GM04503 (cell line): ENCODE measurements around the gene PDPK1.
"Not testable (repeated sequence)": the region's sequence is repeated elsewhere in the genome, so short reads cannot be mapped to it uniquely, and the experiment has no call there.

ENCODE experiments used
- DNase-seq: peaks from one replicate; pipeline ENCODE4 v3.0.0-alpha.2; 2012; ENCODE audit warnings: low read depth

Gene PDPK1

DNA sequence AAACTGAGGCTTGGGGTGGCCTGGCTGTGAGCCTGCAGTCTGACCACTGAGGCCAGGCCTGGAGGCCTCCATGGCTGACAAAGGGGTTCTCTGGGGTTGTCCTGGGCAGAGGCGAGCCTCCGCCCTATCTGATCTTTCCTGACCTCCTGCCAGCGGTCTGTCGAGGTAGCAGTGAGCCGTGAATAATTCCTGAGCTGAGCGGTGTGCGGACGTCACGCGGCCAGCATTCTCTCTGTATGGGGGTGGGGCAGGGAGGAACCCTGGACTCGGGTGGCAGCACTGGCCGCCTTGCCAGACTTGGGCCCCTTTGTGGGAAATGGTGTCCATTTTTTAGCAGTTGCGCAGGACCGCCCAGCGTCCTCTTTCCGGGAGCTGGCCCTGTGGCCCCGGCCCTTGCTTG, 74.1 kb downstream of the PDPK1 start:
- not testable (repeated sequence) for DNase-seq

DNA sequence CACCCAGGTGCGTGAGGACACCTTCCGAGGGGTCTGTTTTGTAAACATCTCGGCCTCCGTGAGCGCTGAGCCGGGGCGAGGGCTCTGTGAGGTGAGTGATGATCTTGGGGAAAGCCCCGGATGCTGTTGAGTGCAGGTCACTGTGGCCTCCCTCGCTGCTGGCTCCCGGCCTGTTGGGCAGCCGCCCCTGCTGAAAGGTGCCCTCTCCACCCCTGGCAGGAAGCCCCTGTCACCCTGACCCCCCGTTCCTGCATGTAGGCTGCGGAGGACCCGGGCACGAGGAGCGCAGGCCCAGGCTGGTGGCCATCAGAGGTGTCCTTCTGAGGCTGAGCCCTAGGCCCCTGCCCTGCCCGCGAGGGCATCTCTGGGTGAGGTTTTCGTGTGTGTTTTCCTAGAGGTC, 75.4 kb downstream of the PDPK1 start:
- not testable (repeated sequence) for DNase-seq

DNA sequence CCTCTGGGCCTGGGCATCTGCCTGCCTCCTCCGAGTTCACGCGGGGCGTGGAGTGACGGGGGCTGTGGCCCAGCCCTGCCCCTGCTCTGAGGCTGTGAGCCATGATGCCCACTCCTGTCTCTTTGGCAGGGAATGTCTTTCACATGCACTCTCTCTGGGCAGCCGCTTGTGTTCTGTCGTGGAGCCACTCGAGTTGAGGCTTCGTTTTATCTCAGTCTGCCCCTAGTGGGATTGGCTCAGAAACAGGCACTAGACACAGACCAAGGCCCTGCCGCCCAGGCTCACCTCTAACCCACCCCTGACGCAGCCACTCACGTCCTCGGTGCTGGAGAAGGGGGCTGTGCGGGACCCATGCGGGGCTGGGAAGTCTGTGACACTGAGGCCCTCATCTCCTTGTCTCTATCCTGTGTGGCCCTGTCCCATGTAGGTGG, 77.0 kb downstream of the PDPK1 start:
- DNase-seq = no peak

DNA sequence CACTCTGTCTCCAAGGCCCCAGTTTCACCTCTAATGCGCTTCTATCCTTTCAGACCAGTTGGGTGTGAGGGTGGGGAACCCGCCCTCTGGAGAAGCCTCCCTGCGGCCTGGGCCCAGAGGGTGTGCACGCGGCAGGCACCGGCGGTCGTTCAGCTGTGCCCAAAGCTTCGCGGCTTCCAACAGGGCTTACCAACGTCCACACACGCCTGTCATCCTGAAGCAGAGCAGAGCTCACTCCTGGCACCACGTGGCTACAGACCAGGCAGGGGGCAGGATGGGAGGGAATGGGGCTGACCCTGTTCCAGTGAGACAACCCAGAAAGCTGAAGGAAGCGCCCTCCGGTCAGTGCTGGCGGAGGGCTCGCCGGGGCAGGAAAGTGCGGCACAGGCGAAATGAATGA, 81.1 kb downstream of the PDPK1 start:
- not testable (repeated sequence) for DNase-seq

DNA sequence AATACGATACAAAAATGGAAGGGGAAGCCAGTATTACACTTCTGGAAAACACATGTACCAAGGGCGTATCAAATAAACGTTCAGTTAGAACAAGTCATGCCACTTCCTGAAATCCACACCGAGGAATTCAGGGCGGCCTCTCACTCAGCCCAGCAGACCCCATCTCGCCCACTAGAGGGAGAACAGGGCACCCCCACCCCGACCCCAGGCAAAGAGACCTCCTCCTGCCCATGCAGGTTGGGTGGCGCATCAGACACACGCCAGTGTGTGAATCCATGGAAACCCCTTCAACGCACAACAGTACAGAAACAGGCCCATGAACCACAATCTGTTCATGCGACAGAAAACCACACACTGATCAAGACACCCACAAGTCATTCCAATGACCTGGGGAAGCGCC, 81.8 kb downstream of the PDPK1 start:
- DNase-seq = not testable (repeated sequence)

DNA sequence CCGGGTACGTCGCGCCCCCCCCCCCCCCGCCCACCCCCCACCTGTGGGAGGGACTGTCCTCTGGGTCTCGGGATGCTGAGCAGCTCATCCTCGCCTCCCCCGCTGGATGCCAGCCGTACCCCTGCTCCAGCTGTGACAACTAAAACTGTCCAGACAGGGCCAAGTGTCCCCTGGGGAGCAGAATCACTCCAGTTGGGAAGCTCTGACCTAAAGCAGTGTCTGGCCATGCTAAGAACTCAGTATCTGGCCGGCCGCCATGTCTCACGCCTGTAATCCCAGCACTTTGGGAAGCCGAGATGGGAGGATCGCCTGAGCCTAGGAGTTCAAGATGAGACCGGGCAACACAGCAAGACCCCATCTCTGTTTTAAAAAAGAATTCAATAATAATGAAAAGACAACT, 83.0 kb downstream of the PDPK1 start:
- not testable (repeated sequence) for DNase-seq

DNA sequence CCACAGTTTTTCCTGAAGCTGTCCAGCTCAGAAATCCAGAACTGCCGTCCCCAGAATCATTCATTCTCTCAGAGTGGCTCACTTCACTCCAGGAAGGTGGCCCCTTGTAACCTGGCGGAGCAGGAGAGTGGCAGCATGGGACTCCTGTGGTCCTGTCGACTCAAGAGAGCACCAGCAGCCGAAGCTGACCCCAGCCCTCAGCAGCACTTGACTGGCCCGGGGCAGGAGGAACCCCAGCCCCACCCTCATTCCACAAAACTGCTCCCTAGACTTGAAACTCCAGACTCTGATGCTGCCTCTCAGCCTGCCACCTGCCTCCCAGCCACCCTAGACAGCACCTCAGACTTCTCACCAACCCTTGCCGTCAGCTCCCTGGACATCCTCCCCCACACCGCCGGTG, 83.6 kb downstream of the PDPK1 start:
- DNase-seq = not testable (repeated sequence)

DNA sequence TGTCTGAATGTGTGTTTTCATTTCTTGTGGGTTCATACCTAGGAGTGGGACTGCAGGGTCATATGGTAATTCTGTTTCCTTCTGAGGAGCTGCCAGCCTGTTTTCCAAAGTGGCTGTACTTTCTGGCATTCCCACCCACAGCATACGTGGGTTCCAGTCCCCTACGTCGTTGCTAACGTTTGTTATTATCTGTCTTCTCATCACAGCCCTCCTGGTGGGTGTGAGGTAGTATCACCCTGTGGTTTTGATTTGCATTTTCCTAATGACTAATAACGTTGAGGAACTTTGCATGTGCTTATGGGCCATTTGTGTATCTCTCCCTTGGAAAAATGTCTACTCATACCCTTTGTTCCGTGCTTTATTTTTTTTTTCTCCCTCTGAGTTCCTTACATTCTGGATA, 89.3 kb downstream of the PDPK1 start:
- DNase-seq = not testable (repeated sequence)

DNA sequence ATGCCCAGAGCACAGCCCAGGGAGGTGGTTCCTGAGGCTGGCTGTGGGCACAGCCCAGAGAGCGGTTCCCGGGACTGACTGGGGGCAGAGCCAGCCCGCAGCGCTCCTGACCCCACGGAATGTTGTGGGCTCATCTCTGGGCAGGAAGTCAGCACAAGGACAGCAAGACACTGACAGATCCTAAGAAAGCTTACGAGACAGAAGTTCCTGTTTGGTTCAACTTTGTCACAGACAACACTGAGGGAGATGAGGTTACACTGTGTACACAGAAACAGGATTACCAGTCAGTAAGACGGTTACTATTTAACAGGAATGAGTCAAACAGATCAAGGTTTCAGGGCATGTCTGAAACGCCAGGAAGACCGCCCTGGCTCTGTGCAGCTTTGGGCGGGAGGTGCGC, 93.4 kb downstream of the PDPK1 start:
- DNase-seq = not testable (repeated sequence)

DNA sequence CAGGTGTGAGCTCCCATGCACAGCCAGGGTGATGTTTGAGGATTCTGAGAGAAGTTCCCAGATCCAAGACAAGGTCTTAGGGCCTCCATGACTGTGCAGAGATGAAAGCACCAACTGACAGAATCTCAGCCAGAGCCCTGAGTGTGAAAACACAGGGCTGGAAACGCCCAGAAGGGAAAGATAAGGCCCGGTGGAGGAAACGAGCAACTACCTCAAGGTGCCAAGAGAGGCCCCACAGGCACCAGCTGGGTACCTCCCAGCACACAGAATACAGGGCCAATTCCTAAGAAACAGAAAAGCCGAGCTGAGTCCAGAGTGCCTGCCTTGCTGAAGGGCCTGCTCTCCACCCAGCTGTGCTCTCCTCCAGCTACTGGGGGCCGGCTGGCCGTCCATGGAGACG, 94.5 kb downstream of the PDPK1 start:
- not testable (repeated sequence) for DNase-seq

DNA sequence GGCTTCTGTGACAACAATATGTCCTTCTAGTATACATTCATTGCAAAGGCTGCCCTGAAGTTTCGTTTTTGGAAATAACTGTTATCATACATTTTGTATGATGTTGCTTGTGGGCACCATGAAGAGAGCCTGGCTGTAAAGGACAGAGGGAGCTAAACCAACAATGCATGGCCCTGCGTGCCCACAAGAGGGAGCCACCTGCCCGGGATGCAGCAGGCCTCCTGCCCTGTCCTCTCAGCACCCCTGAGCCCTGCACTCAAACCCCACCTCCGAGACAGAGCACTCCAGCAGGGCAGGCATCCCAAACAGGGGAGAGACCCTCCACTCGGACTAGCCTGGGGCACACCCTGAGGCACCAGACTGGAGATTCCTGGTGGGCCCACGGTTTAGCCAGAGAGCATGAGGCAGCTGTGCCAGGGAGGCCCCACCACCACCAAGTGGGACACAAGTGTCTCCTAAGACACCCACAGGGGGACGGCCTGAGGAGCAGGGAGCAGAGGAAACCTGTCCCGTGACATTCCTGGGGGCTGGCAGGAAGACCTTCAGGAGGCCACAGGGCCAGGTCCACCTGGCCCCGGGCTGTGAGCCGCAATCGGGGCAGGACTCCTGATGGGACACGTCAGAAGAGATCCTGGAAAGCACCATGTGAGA, 101.4 kb downstream of the PDPK1 start:
- DNase-seq = not testable (repeated sequence)

DNA sequence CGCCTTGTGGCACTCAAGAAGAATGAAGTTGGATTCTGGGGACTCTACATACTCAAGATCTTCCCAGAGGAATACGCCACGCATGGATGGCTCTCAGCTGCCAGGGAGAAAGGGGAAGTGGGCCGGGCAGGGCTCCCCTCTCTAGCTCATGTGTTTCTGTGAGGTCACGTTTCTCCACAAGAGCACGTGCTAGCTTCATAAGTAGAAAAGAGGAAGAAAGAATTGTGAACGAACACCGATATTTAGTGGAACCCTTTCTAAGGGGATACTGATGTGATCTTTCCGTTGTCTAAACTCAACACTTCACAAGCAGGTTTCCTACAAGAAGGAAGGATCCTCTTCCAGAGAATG, 101.9 kb downstream of the PDPK1 start:
- not testable (repeated sequence) for DNase-seq

DNA sequence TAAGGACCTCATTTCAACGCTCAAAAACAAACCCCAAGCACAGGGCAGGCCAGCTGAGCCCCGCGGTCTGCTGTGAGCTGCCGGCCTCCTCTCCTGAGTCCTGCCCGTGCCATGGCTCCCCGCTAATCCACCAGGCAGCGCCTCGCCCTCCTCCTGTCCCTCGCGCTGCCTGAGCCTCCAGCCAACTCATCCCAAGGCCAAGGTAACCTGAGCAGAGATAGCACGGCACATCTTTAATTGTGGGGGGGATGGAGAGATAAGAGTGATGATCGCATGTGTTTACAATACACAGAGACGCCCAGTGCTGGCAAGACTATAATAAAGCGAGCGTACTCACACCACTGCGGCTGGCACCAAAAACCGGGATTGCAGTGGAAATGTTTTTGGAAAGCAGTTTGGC, 104.7 kb downstream of the PDPK1 start:
- not testable (repeated sequence) for DNase-seq

DNA sequence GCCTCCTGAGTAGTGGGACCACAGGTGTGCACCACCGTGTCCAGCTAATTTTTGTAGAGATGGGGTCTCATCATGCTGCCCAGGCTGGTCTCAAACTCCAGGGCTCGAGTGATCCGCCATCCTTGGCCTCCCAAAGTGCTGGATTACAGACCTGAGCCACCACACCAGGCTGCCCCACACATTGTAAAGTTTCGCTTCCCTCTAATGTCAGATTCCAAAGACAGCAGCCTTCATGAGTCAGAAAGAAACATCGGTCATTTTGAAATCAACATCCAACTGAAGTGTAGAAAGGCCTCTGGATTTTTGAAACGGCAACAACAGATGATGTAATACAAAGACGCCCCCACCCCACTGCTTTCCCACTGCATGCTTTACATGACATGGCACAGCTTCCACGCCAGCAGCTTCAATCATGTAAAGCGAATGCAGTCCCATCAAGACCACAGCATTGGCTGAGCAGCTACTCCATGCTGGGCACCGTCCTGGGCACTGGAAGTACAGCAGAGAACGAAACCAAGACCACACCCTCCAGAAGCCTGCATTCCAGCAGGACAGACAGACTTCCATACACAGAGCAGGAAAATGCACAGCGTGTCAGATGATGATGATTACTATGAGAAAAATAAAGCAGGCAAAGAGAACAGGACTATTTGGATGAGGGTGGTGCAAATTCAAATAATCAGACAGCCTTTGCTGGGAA, 107.1 kb downstream of the PDPK1 start:
- not testable (repeated sequence) for DNase-seq

DNA sequence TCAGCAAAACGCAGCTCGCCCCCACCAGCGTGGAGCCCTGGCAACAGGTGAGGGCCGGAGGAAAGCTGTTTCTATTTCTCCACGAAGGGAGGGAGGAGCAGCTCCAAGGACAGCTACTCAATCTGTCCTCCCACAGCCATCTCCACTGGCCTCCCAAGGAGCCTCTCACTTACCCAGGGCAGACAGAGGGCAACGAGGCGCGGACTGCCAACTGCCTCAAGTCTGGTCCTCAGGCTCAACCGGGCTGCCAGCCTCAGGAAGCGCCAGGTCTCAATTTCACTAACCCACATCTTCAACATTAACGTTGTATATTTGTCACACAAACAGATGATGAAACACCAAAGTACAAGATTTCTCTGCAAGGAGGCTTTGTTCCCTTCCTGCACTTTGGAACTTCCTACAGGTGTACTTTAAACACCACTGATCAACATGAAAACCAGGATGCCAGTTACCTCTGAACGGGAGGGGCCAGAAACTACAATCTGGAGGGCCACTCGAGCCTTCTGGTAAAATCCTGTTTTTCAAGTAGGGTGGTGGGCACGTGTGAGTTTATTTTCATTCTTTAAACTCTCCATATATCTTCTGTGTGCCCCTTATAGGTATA, 113.5 kb downstream of the PDPK1 start:
- DNase-seq = not testable (repeated sequence)
